ENCODE results near the gene HOXA11. TPM values are rescaled to one million over a fixed set of nuclear protein-coding genes. Genes with fewer than 3 reads are reported as not detected.

HOXA11 gene
- total RNA-seq, 1 experiment from 2014 or later: not detected

DNA sequence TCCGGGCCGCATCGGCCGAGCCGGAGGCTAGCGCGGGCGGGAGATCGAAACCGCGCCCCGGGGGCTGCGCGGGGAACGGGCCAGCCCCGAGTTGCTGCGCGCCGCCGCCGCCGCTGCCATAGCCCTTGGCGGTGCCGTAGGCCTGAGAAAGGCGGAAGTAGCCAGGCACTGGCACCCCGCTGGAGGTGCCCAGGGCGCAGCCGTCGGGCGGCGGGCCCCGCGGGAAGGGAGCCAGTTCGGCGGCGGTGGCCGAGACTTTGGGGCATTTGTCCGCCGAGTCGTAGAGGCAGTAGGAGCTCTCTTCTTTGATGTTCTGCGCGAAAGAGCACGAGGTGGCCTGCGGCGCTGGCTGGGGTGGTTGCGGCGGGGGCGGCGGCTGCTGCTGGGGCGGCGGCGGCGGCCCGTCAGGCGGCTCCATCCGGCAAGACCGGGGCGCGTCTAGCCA, 11.5 kb downstream of the HOXA11 start:
- H4K8ac ChIP-seq (replicated peaks; ENCODE audit: insufficient read length, low read depth, low read length): no peak overlapping the region
- H2BK20ac ChIP-seq (ENCODE audit: low read depth, low read length, poor library complexity, severe bottlenecking): no peak overlapping the region
- no peaks in the 10 kb centered on the region for H3K9me3 ChIP-seq (ENCODE audit: control insufficient read depth, low read depth, low read length)
- no peak overlapping the region for H4K91ac ChIP-seq (ENCODE audit: insufficient read length, low read depth, low read length)
- H3K79me2 ChIP-seq (ENCODE audit: insufficient read depth, low read length): no peaks in the 10 kb centered on the region
- Mint-ChIP-seq H3K27me3 (ENCODE audit: low read depth) (peaks cover 98% of the 10 kb centered on the region), H3K9me3 (peaks cover 4 to 17% of the 10 kb centered on the region in 2 experiments; a peak in 4 of 5 replicates), H3K36me3 (ENCODE audit: insufficient read depth in 1 of 3, low read depth in 3 of 3) (no peaks in the 10 kb centered on the region; a peak in 1 of 7 replicates), H3K4me1 (peaks cover 0 to 3% of the 10 kb centered on the region in 2 experiments; a peak in 2 of 4 replicates), H3K4me3 (no peak overlapping the region), H3K27ac (no peak overlapping the region)
- no peak overlapping the region for H3K23ac ChIP-seq (ENCODE audit: insufficient read length, low read depth, low read length)
- H2BK5ac ChIP-seq (ENCODE audit: insufficient read length, low read length): no peak overlapping the region
- H2BK15ac ChIP-seq (ENCODE audit: low read depth, low read length): no peak overlapping the region
- H3T11ph ChIP-seq (ENCODE audit: low read length): no peak overlapping the region
- no peak overlapping the region for H3K9ac ChIP-seq (ENCODE audit: extremely low read depth, insufficient read length, low read length)
- no peak overlapping the region for H3K18ac ChIP-seq (ENCODE audit: insufficient read length, low read depth, low read length)
- no peaks in the 10 kb centered on the region for H3K23me2 ChIP-seq (ENCODE audit: insufficient read length, low read depth, low read length, poor library complexity, severe bottlenecking)
- no peak overlapping the region for H4K5ac ChIP-seq (ENCODE audit: insufficient read length, low read depth, low read length)
- H3K79me1 ChIP-seq (ENCODE audit: insufficient read depth, low read depth, low read length, poor library complexity, severe bottlenecking): no peaks in the 10 kb centered on the region
- no peak overlapping the region for H3K4me2 ChIP-seq (ENCODE audit: insufficient read depth, insufficient read length, low read length)
- H3K56ac ChIP-seq (ENCODE audit: insufficient read length, low read depth, low read length): no peak overlapping the region
- no peak overlapping the region for H3K4ac ChIP-seq (ENCODE audit: low read depth, low read length)
- TF ChIP-seq, protein P1, sequence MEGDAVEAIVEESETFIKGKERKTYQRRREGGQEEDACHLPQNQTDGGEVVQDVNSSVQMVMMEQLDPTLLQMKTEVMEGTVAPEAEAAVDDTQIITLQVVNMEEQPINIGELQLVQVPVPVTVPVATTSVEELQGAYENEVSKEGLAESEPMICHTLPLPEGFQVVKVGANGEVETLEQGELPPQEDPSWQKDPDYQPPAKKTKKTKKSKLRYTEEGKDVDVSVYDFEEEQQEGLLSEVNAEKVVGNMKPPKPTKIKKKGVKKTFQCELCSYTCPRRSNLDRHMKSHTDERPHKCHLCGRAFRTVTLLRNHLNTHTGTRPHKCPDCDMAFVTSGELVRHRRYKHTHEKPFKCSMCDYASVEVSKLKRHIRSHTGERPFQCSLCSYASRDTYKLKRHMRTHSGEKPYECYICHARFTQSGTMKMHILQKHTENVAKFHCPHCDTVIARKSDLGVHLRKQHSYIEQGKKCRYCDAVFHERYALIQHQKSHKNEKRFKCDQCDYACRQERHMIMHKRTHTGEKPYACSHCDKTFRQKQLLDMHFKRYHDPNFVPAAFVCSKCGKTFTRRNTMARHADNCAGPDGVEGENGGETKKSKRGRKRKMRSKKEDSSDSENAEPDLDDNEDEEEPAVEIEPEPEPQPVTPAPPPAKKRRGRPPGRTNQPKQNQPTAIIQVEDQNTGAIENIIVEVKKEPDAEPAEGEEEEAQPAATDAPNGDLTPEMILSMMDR (conservative IDR thresholded peaks at IDR 0.05): no peak
- no peak overlapping the region for H3K14ac ChIP-seq (ENCODE audit: insufficient read depth, low read length)
- no CpG with 5 or more reads among the region's 59 CpGs for WGBS (ENCODE audit: extremely low coverage, insufficient read length, low lambda C conversion rate)
- DNase-seq: peak; percentile 46
- no peak overlapping the region for H2AFZ ChIP-seq (ENCODE audit: low read length)
- no peaks in the 10 kb centered on the region for H3K4me1 ChIP-seq (ENCODE audit: insufficient read depth, low read length)
- no peak overlapping the region for H2AK5ac ChIP-seq (ENCODE audit: insufficient read length, low read length)
- no peak overlapping the region for H3K27ac ChIP-seq (ENCODE audit: insufficient read length, low read depth, low read length)
- H2BK120ac ChIP-seq (ENCODE audit: low read depth, low read length, poor library complexity, severe bottlenecking): no peak overlapping the region
- no peak overlapping the region for H2BK12ac ChIP-seq (ENCODE audit: insufficient read length, low read depth, low read length)
- peaks cover 97% of the 10 kb centered on the region for H3K27me3 ChIP-seq (ENCODE audit: insufficient read depth, low read length)
- H4K20me1 ChIP-seq (ENCODE audit: control insufficient read depth, insufficient read depth, insufficient read length): no peaks in the 10 kb centered on the region

Data from H9 (cell line).